Stomach (tissue), 9 donors: ENCODE measurements around the gene PIPOX. TPM values are rescaled to one million over a fixed set of nuclear protein-coding genes. Genes with fewer than 3 reads are reported as not detected.

Experiments used
- DNase-seq, 2 donors: peaks; one replicate each; pipeline versions ENCODE4 v3.0.0 to v3.0.0-alpha.2; 2013 to 2019
- H3K27ac ChIP-seq, 5 donors: fragments of 200-600 bp in 4 of 5; sonication (generic) in 4 of 5; one replicate each; pipeline ENCODE4 v1.5.1; 2013 to 2019; ENCODE audit warnings: mild to moderate bottlenecking in 1 of 5, moderate library complexity in 1 of 5
- H3K27me3 ChIP-seq, 3 donors: fragments of 200-600 bp; sonication (generic); one replicate each; pipeline ENCODE4 v1.5.1; 2017 to 2019; ENCODE audit warnings: mixed run types in 1 of 3
- H3K36me3 ChIP-seq, 4 donors: fragments of 200-600 bp; sonication (generic); 1 replicate in 3 of 4; 2 replicates in 1 of 4; pipeline ENCODE4 v1.5.1; 2016 to 2019
- H3K4me1 ChIP-seq, 4 donors: fragments of 200-600 bp; sonication (generic); one replicate each; pipeline ENCODE4 v1.5.1; 2016 to 2019
- H3K4me3 ChIP-seq, 4 donors: fragments of 200-600 bp; sonication (generic) in 3 of 4; one replicate each; pipeline ENCODE4 v1.5.1; 2016 to 2019; ENCODE audit warnings: mild to moderate bottlenecking in 1 of 4
- H3K9me3 ChIP-seq, 4 donors: fragments of 200-600 bp; sonication (generic); one replicate each; pipeline ENCODE4 v1.5.1; 2016 to 2019
- EP300 ChIP-seq: sonication (generic); formaldehyde crosslinking; IDR thresholded peaks from one replicate; pipeline ENCODE4 v1.6.1; 2017; ENCODE audit warnings: antibody characterized with exemption
- POLR2A ChIP-seq, 4 donors: fragments of 450-650 bp; IDR thresholded peaks; one replicate each; pipeline ENCODE4 v1.6.1; 2016; ENCODE audit warnings: antibody characterized with exemption in 4 of 4, control low read depth in 2 of 4, mild to moderate bottlenecking in 1 of 4, moderate library complexity in 1 of 4
- POLR2AphosphoS5 ChIP-seq, 3 donors: sonication (generic); formaldehyde crosslinking; IDR thresholded peaks; one replicate each; pipeline ENCODE4 v1.6.1; 2016; ENCODE audit warnings: antibody characterized with exemption in 3 of 3
- WGBS, 5 donors: extraction: QIAGEN DNeasy Blood & Tissue Kit in 3 of 5; methylation state at CpG; one replicate each; pipeline versions ENCODE4 v1.1.5 to v1.1.7; 2013 to 2018; 5-methylcytosine and 5-hydroxymethylcytosine counted together
- intact Hi-C: fragments of 100-400 bp; cut with DNase I; formaldehyde crosslinking; loops from one replicate; pipeline ENCODE4 v1.15.1; 2023; ENCODE audit warnings: low total_unique reads
- polyA plus RNA-seq, 3 donors: library from polyadenylated mRNA; stranded (reverse); fragments of 200-250 nt; gene quantifications; one replicate each; pipeline ENCODE4 v1.2.3, GENCODE V29; 2013
- total RNA-seq, 5 donors: library from RNA; depleted of rRNA; stranded (reverse); fragments of >200 nt; gene quantifications; one replicate each; pipeline versions ENCODE4 v1.1.0 to v1.2.3, GENCODE V29; 2014 to 2016
- TF ChIP-seq, protein P1 (sequence below), 7 experiments: fragments of 450-650 bp in 4 of 7; fragments of 200-600 bp in 3 of 7; sonication (generic) in 3 of 7; IDR thresholded peaks; one replicate each; pipeline ENCODE4 v1.5.1; 2016 to 2019; ENCODE audit warnings: antibody characterized with exemption in 7 of 7, control low read depth in 2 of 7, mild to moderate bottlenecking in 1 of 7
- donor health status: healthy with polysubstance abuse.
- donor health status: Bipolar disorder and iron deficiency.
- donor health status: healthy.

PIPOX gene
- total and polyA plus RNA-seq, 8 donors, result 0.31 to 13.8 (median 1.8) TPM; not detected in 1

DNA sequence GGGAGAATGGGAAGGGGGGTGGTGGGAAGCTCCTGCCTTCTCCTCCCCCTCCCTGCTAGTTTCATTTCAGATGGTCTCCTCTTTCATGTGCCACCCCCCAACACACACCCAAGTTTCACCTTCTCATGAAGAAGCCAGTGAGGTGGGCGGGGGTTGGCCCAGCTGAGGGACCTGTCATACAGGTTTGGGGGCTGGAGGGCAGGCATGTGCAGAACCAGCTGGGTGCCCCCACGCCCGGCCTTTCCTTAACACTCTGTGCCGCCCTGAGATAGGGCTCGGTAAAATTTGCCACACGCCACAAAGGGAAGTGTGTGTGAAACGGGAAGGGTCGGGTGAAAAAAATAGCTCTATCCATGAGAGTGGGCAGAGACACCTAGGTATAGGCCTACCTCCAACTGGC is 57.4 kb downstream of the PIPOX start:
- Histone ChIP-seq H3K4me1 (no peaks in the 10 kb centered on the region), H3K27ac (no peak overlapping the region), H3K27me3 (no peaks in the 10 kb centered on the region), H3K36me3 (peaks cover 71 to 100% (median 99%) of the 10 kb centered on the region in 4 donors), H3K4me3 (no peak overlapping the region), H3K9me3 (no peaks in the 10 kb centered on the region)
- WGBS, 5 donors, result 62 to 84% (median 65%) methylated on average over 8 of the region's 8 CpGs
- TF ChIP-seq EP300 (no peak), POLR2AphosphoS5 (IDR thresholded peaks at IDR 0.05) (no peak), POLR2A (IDR thresholded peaks at IDR 0.05) (no peak)
- TF ChIP-seq, protein P1, sequence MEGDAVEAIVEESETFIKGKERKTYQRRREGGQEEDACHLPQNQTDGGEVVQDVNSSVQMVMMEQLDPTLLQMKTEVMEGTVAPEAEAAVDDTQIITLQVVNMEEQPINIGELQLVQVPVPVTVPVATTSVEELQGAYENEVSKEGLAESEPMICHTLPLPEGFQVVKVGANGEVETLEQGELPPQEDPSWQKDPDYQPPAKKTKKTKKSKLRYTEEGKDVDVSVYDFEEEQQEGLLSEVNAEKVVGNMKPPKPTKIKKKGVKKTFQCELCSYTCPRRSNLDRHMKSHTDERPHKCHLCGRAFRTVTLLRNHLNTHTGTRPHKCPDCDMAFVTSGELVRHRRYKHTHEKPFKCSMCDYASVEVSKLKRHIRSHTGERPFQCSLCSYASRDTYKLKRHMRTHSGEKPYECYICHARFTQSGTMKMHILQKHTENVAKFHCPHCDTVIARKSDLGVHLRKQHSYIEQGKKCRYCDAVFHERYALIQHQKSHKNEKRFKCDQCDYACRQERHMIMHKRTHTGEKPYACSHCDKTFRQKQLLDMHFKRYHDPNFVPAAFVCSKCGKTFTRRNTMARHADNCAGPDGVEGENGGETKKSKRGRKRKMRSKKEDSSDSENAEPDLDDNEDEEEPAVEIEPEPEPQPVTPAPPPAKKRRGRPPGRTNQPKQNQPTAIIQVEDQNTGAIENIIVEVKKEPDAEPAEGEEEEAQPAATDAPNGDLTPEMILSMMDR (IDR thresholded peaks at IDR 0.05), result no peak
- intact Hi-C loops, result no loop called here
- DNase-seq, result no peak

- Histone ChIP-seq H3K27me3 (no peaks in the 10 kb centered on the region), H3K27ac (no peak overlapping the region), H3K4me1 (no peaks in the 10 kb centered on the region), H3K36me3 (peaks cover 70 to 100% (median 99%) of the 10 kb centered on the region in 4 donors), H3K4me3 (no peak overlapping the region), H3K9me3 (no peaks in the 10 kb centered on the region)
- TF ChIP-seq EP300 (no peak), POLR2A (IDR thresholded peaks at IDR 0.05) (no peak), POLR2AphosphoS5 (IDR thresholded peaks at IDR 0.05) (no peak)
- TF ChIP-seq, protein P1 (IDR thresholded peaks at IDR 0.05), result no peak
- intact Hi-C loops, result no loop called here
- WGBS, 5 donors, result 79 to 96% (median 92%) methylated on average over 2 to 3 of the region's 3 CpGs
- no peak for DNase-seq
These were observed 59.1 kb downstream of the PIPOX start for GRCh38 chr17:29102046-29102445.

DNA sequence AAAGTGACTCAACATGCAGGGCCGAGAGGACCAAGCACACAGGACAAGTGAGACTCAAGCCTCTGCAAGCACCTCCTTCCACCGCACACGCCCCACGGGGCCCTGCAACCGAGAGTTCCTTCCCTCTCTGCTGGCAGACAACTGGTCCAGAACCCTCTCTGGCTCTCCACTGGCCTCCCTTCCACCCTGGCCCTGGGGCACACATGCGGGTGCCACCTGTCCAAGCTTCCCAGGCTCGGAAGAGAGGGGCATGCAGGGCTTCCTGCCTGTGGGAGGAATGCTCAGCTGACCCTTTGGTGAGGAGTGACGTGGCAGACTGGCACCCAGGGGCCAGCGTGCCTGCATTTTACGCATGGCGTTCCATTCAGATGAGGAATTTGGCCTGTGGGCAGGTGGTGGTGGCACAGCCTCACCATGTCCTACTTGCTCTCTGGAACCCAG is 59.8 kb downstream of the PIPOX start:
- 77 to 92% (median 90%) methylated on average over 10 to 11 of the region's 11 CpGs for WGBS, 5 donors
- Histone ChIP-seq H3K27ac (no peak overlapping the region), H3K4me3 (no peak overlapping the region), H3K9me3 (no peaks in the 10 kb centered on the region), H3K36me3 (peaks cover 63 to 100% (median 99%) of the 10 kb centered on the region in 4 donors), H3K4me1 (no peaks in the 10 kb centered on the region), H3K27me3 (no peaks in the 10 kb centered on the region)
- no peak for TF ChIP-seq POLR2AphosphoS5 (IDR thresholded peaks at IDR 0.05)
- TF ChIP-seq, protein P1 (IDR thresholded peaks at IDR 0.05), result no peak
- TF ChIP-seq POLR2A (IDR thresholded peaks at IDR 0.05), result no peak
- TF ChIP-seq EP300, result no peak
- DNase-seq, result no peak
- intact Hi-C loops, result no loop called here

DNA sequence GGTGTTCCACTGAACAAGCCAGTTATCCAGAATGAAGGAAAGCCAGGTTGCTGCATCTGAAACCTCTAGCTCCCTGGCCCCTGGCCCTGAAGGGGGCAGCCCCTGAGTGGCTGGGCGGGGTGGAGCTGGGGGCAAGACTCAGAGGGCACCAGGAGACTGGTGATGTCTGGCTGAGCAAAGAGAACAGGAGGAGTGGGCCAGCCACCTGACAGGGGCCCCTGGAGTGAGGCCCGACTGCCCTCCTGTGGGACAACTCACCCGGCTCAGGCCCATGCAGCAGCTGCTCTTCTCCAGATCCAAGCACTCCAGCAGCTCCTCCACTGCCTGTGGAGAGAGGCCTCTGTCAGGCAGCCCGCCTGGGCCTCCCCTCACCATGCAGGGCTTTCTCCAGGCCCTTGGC is 60.4 kb downstream of the PIPOX start:
- Histone ChIP-seq H3K9me3 (no peaks in the 10 kb centered on the region), H3K27me3 (no peaks in the 10 kb centered on the region), H3K36me3 (peaks cover 58 to 100% (median 99%) of the 10 kb centered on the region in 4 donors), H3K4me3 (no peak overlapping the region), H3K4me1 (peaks cover 0 to 6% (median 0%) of the 10 kb centered on the region in 4 donors), H3K27ac (no peak overlapping the region)
- TF ChIP-seq EP300, result no peak
- TF ChIP-seq POLR2A (IDR thresholded peaks at IDR 0.05), result no peak
- no peak for TF ChIP-seq POLR2AphosphoS5 (IDR thresholded peaks at IDR 0.05)
- TF ChIP-seq, protein P1 (IDR thresholded peaks at IDR 0.05), result no peak
- 92 to 100% (median 98%) methylated on average over 2 to 4 of the region's 4 CpGs for WGBS, 5 donors
- DNase-seq, result no peak
- intact Hi-C loops, result no loop called here

Other genes with a start within 250 kb of the PIPOX start
- gene FAM222B, start 200.4 kb upstream of the PIPOX start, total RNA-seq, result 10 to 100 TPM in 3 of 5 donors, 1 to 10 TPM in 2; 5.5 to 29.6 (median 14.0) TPM
- 1 to 10 TPM; 4.4 to 8.3 (median 6.6) TPM for gene FAM222B, start 200.4 kb upstream of the PIPOX start, polyA plus RNA-seq
- gene ERAL1, start 188.1 kb upstream of the PIPOX start, total RNA-seq, result 10 to 100 TPM; 23.1 to 97.0 (median 60.0) TPM
- gene ERAL1, start 188.1 kb upstream of the PIPOX start, polyA plus RNA-seq, result 10 to 100 TPM; 36.7 to 50.3 (median 42.6) TPM
- gene FLOT2, start 145.4 kb upstream of the PIPOX start, total RNA-seq, result 10 to 100 TPM; 19.5 to 80.5 (median 42.4) TPM
- gene FLOT2, start 145.4 kb upstream of the PIPOX start, polyA plus RNA-seq, result 10 to 100 TPM; 32.1 to 43.2 (median 37.0) TPM
- 10 to 100 TPM in 2 of 5 donors, 1 to 10 TPM in 2, not detected in 1; 6.4 to 33.5 (median 9.3) TPM for gene DHRS13, start 140.1 kb upstream of the PIPOX start, total RNA-seq
- gene DHRS13, start 140.1 kb upstream of the PIPOX start, polyA plus RNA-seq, result 10 to 100 TPM in 1 of 3 donors, 1 to 10 TPM in 2; 4.4 to 13.4 (median 6.0) TPM
- gene PHF12, start 91.6 kb upstream of the PIPOX start, total RNA-seq, result 100 to 1,000 TPM in 1 of 5 donors, 10 to 100 TPM in 4; 23.2 to 206 (median 48.5) TPM
- 1 to 10 TPM; 8.3 to 9.8 (median 8.6) TPM for gene PHF12, start 91.6 kb upstream of the PIPOX start, polyA plus RNA-seq
- gene SEZ6, start 37.1 kb upstream of the PIPOX start, total RNA-seq, result 10 to 100 TPM in 1 of 5 donors, 1 to 10 TPM in 1, under 1 TPM in 2, not detected in 1; under 0.01 to 21.4 (median 1.4) TPM
- under 1 TPM in 2 of 3 donors, not detected in 1; 0.05 to 0.19 TPM for gene SEZ6, start 37.1 kb upstream of the PIPOX start, polyA plus RNA-seq
- 100 to 1,000 TPM in 3 of 5 donors, 10 to 100 TPM in 2; 42.8 to 305 (median 121) TPM for gene MYO18A, start 137.3 kb downstream of the PIPOX start, total RNA-seq
- gene MYO18A, start 137.3 kb downstream of the PIPOX start, polyA plus RNA-seq, result 10 to 100 TPM; 16.5 to 30.3 (median 28.2) TPM
- gene CRYBA1, start 203.7 kb downstream of the PIPOX start, total RNA-seq, result not detected
- not detected for gene CRYBA1, start 203.7 kb downstream of the PIPOX start, polyA plus RNA-seq